Motor neuron (in vitro differentiated cells): ENCODE measurements around the gene SIM2. TPM values are rescaled to one million over a fixed set of nuclear protein-coding genes. Genes with fewer than 3 reads are reported as not detected.
"Not testable (repeated sequence)": the region's sequence is repeated elsewhere in the genome, so short reads cannot be mapped to it uniquely, and the experiment has no call there.

Source experiments
- ATAC-seq, 8 experiments: fragments of 200-7000 bp; cut with Tn5 transposase; replicated peaks in 6 of 8; 2 replicates each; pipeline ENCODE4 v1.8.0; 2021; ENCODE audit warnings: mild to moderate bottlenecking in 8 of 8, moderate library complexity in 8 of 8
- H3K27ac ChIP-seq, 2 donors: fragments of 250-450 bp; sonication (Bioruptor Pico); 2 replicates each; pipeline ENCODE4 v1.9.0; 2021; ENCODE audit warnings: antibody characterized with exemption in 2 of 2, mild to moderate bottlenecking in 2 of 2, moderate library complexity in 1 of 2
- H3K4me1 ChIP-seq, 2 donors: fragments of 250-450 bp; sonication (Bioruptor Pico); replicated peaks in 1 of 2; 2 replicates each; pipeline ENCODE4 v1.6.1; 2021; ENCODE audit warnings: antibody characterized with exemption in 2 of 2, mild to moderate bottlenecking in 2 of 2, moderate library complexity in 1 of 2
- H3K4me3 ChIP-seq, 5 donors: fragments of 250-450 bp; sonication (Bioruptor Pico); 2 replicates each; pipeline ENCODE4 v1.9.0; 2021; ENCODE audit warnings: antibody characterized with exemption in 5 of 5, mild to moderate bottlenecking in 5 of 5, moderate library complexity in 4 of 5
- WGBS, 10 experiments: fragments of 450-650 bp; shearing (Covaris generic); methylation state at CpG; one replicate each; pipeline ENCODE4 v1.0.0; 2022; 5-methylcytosine and 5-hydroxymethylcytosine counted together
- in situ Hi-C, 9 experiments: fragments of 400-800 bp; cut with MboI; loops; one replicate each; pipeline ENCODE4 v1.15.0; 2021; ENCODE audit warnings: low sequenced_read_pairs in 9 of 9, low pct_unique_long_range_greater_than_20kb in 2 of 9; ENCODE audit not compliant: unreplicated experiment in 9 of 9
- total RNA-seq, 8 experiments: library from RNA; unstranded; fragments of 300-600 nt; gene quantifications; 2 replicates each; pipeline versions ENCODE4 v1.2.3 to v1.2.4, GENCODE V29; 2022

The SIM2 gene, protein sequence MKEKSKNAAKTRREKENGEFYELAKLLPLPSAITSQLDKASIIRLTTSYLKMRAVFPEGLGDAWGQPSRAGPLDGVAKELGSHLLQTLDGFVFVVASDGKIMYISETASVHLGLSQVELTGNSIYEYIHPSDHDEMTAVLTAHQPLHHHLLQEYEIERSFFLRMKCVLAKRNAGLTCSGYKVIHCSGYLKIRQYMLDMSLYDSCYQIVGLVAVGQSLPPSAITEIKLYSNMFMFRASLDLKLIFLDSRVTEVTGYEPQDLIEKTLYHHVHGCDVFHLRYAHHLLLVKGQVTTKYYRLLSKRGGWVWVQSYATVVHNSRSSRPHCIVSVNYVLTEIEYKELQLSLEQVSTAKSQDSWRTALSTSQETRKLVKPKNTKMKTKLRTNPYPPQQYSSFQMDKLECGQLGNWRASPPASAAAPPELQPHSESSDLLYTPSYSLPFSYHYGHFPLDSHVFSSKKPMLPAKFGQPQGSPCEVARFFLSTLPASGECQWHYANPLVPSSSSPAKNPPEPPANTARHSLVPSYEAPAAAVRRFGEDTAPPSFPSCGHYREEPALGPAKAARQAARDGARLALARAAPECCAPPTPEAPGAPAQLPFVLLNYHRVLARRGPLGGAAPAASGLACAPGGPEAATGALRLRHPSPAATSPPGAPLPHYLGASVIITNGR
- total RNA-seq = 1 to 10 TPM in 6 of 8 experiments, under 1 TPM in 2; 0.36 to 9.5 (median 1.1) TPM

DNA sequence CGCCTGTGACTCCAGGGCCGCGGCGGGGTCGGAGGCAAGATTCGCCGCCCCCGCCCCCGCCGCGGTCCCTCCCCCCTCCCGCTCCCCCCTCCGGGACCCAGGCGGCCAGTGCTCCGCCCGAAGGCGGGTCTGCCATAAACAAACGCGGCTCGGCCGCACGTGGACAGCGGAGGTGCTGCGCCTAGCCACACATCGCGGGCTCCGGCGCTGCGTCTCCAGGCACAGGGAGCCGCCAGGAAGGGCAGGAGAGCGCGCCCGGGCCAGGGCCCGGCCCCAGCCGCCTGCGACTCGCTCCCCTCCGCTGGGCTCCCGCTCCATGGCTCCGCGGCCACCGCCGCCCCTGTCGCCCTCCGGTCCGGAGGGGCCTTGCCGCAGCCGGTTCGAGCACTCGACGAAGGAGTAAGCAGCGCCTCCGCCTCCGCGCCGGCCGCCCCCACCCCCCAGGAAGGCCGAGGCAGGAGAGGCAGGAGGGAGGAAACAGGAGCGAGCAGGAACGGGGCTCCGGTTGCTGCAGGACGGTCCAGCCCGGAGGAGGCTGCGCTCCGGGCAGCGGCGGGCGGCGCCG is at the start of gene SIM2:
Gene SIM2 (plus strand): TSS at position 135 of the 565 bp plus-strand sequence. CDS start 632 bp downstream, outside the sequence.
- in situ Hi-C loops = no loop called here
- 0 to 20% methylated on average over 1 to 4 of the region's 70 CpGs; no CpG with 5 or more reads in 8 of the 10 experiments for WGBS, 10 experiments
- peak within 1 kb of the TSS in 4 of 5 donors; percentile 10 to 33 (median 24) for H3K4me3 ChIP-seq
- peak; percentile 58 to 77 (median 70) for ATAC-seq
- H3K4me1 ChIP-seq = peaks cover 3 to 17% of the 10 kb centered on the region in 2 donors
- no peak within 1 kb of the TSS for H3K27ac ChIP-seq

DNA sequence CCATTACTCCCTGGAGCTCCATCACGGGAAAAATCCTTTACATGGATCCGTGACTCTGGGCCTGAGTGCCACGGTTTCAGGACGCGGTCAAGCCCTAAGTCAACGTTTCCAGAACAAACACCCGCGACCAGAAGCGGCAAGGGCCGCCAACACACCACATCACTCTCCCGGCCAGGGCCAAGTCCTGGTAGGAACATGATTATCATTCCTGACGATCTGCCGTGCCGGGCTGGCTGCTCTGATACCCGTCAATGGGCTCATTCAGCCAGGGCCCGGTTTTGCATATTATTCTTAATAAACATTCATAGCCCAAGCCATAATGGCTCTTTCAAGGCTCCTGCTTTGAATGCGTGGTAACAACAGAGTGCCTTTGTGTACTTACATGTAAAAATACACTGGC is 44.6 kb upstream of the SIM2 start:
- ATAC-seq = no peak
- no peak overlapping the region for H3K4me3 ChIP-seq
- in situ Hi-C loops = loop anchor here in 1 of 9 experiments (25.0 kb wide), 1 partner anchor 258 kb away; no protein-coding TSS in a partner anchor
- 41 to 96% (median 83%) methylated on average over 1 to 11 of the region's 17 CpGs; no CpG with 5 or more reads in 1 of the 10 experiments for WGBS, 10 experiments
- H3K27ac ChIP-seq = no peak overlapping the region
- no peaks in the 10 kb centered on the region for H3K4me1 ChIP-seq

- in situ Hi-C loops = loop anchor here in 1 of 9 experiments (25.0 kb wide), 1 partner anchor 257 kb away; no protein-coding TSS in a partner anchor
- Histone ChIP-seq H3K4me1 (no peaks in the 10 kb centered on the region), H3K27ac (no peak overlapping the region), H3K4me3 (no peak overlapping the region)
- ATAC-seq = no peak
- WGBS, 10 experiments = 14 to 100% (median 60%) methylated on average over 1 to 9 of the region's 10 CpGs; no CpG with 5 or more reads in 1 of the 10 experiments
Measured at GRCh38 chr21:36654796-36655325, 44.1 kb upstream of the SIM2 start.

DNA sequence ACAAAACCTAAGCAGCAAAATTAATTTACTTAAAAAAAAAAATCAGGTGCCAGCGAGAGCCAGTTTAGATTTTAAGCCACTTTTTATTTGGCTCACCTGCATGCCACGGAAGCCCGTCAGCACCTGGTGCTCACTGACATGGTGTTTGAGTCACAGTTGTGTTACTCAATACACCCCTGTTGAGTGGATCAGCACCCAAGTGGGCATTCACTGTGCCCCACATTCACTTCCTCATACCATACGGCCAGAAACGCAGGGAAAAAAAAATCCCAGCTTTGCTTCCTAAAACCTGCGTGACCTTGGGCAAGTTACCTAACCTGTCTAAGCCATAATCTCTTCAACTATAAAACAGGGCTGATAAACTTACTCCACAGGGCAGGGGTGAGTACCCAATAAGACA is 42.8 kb upstream of the SIM2 start:
- no peak overlapping the region for H3K27ac ChIP-seq
- 52 to 96% (median 82%) methylated on average over 2 to 6 of the region's 6 CpGs; no CpG with 5 or more reads in 1 of the 10 experiments for WGBS, 10 experiments
- H3K4me1 ChIP-seq = no peaks in the 10 kb centered on the region
- ATAC-seq = no peak
- in situ Hi-C loops = loop anchor here in 1 of 9 experiments (25.0 kb wide), 1 partner anchor 256 kb away; no protein-coding TSS in a partner anchor
- H3K4me3 ChIP-seq = no peak overlapping the region

DNA sequence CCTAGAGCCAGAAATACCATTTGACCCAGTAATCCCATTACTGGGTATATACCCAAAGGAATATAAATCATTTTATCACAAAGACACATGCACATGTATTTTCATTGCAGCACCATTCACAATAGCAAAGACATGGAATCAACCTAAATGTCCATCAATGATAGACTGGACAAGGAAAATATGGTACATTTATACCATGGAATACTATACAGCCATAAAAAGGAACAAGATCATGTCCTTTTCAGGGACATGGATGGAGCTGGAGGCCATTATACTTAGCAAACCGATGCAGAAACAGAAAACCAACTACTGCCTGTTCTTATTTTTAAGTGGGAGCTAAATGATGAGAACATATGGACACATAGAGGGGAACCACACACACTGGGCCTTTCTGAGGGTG is 41.6 kb upstream of the SIM2 start:
- not testable (repeated sequence) for ATAC-seq
- WGBS, 10 experiments = 0 to 33% (median 20%) methylated on average over 1 of the region's 1 CpG; no CpG with 5 or more reads in 5 of the 10 experiments
- in situ Hi-C loops = loop anchor here in 1 of 9 experiments (25.0 kb wide), 1 partner anchor 255 kb away; no protein-coding TSS in a partner anchor

GRCh38 chr21:36657999-36658398 is 40.9 kb upstream of the SIM2 start:
- WGBS, 10 experiments = 47 to 100% (median 81%) methylated on average over 2 to 4 of the region's 4 CpGs; no CpG with 5 or more reads in 2 of the 10 experiments
- no peak overlapping the region for H3K27ac ChIP-seq
- H3K4me3 ChIP-seq = no peak overlapping the region
- ATAC-seq = no peak
- in situ Hi-C loops = loop anchor here in 1 of 9 experiments (25.0 kb wide), 1 partner anchor 254 kb away; no protein-coding TSS in a partner anchor
- no peaks in the 10 kb centered on the region for H3K4me1 ChIP-seq

More for the DNA sequence above, 41.6 kb upstream of the SIM2 start:
- not testable (repeated sequence) for H3K27ac ChIP-seq, H3K4me3 ChIP-seq, H3K4me1 ChIP-seq

GRCh38 chr21:36658926-36659325 is 40.0 kb upstream of the SIM2 start:
- 0 to 76% (median 58%) methylated on average over 1 to 4 of the region's 5 CpGs; no CpG with 5 or more reads in 3 of the 10 experiments for WGBS, 10 experiments
- in situ Hi-C loops = loop anchor here in 1 of 9 experiments (25.0 kb wide), 1 partner anchor 253 kb away; no protein-coding TSS in a partner anchor

GRCh38 chr21:36661511-36662309 is 37.2 kb upstream of the SIM2 start:
- ATAC-seq = peak in 3 of 8 experiments; percentile 17 to 62 (median 25)
- 28 to 70% (median 53%) methylated on average over 2 to 11 of the region's 11 CpGs for WGBS, 10 experiments
- in situ Hi-C loops = loop anchor here in 1 of 9 experiments (25.0 kb wide), 1 partner anchor 251 kb away; no protein-coding TSS in a partner anchor

More at GRCh38 chr21:36658926-36659325, 40.0 kb upstream of the SIM2 start:
- peaks cover 3 to 6% of the 10 kb centered on the region in 2 donors for H3K4me1 ChIP-seq
- ATAC-seq = no peak
- no peak overlapping the region for H3K27ac ChIP-seq
- H3K4me3 ChIP-seq = no peak overlapping the region

GRCh38 chr21:36663033-36663855 is 35.7 kb upstream of the SIM2 start:
- peak in 4 of 8 experiments; percentile 24 to 41 (median 38) for ATAC-seq
- Histone ChIP-seq H3K4me1 (peaks cover 3 to 6% of the 10 kb centered on the region in 2 donors), H3K4me3 (no peak overlapping the region), H3K27ac (no peak overlapping the region)
- 4 to 63% (median 43%) methylated on average over 2 to 14 of the region's 18 CpGs; no CpG with 5 or more reads in 1 of the 10 experiments for WGBS, 10 experiments
- in situ Hi-C loops = loop anchor here in 1 of 9 experiments (25.0 kb wide), 1 partner anchor 249 kb away; no protein-coding TSS in a partner anchor

More at GRCh38 chr21:36661511-36662309, 37.2 kb upstream of the SIM2 start:
- peaks cover 3 to 6% of the 10 kb centered on the region in 2 donors for H3K4me1 ChIP-seq
- H3K4me3 ChIP-seq = no peak overlapping the region
- H3K27ac ChIP-seq = no peak overlapping the region

- Histone ChIP-seq H3K4me1 (peaks cover 3 to 6% of the 10 kb centered on the region in 2 donors), H3K27ac (no peak overlapping the region), H3K4me3 (no peak overlapping the region)
- ATAC-seq = no peak
- WGBS, 10 experiments = 62 to 100% (median 95%) methylated on average over 1 to 3 of the region's 9 CpGs; no CpG with 5 or more reads in 5 of the 10 experiments
- in situ Hi-C loops = loop anchor here in 1 of 9 experiments (25.0 kb wide), 1 partner anchor 248 kb away; no protein-coding TSS in a partner anchor
Measured at GRCh38 chr21:36664662-36664990, 34.3 kb upstream of the SIM2 start.

DNA sequence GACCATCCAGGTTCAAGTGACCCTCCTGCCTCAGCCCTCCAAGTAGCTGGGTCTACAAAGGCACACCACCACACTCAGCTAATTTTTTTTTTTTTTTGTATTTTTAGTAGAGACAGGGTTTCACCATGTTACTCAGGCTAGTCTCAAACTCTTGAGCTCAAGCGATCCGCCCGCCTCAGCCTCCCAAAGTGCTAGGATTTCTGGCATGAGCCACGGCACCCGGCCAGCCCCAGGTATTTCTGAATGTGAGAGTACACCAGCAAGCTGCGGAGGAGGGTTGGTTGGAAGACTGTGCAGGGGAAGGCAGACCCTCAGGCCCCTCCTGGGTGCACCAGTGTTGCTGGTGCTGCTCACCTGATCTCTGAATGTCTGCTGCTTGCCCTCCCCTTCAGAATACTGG is 33.1 kb upstream of the SIM2 start:
- no peak for ATAC-seq
- no peak overlapping the region for H3K4me3 ChIP-seq
- in situ Hi-C loops = loop anchor here in 1 of 9 experiments (25.0 kb wide), 1 partner anchor 246 kb away; no protein-coding TSS in a partner anchor
- peaks cover 3 to 10% of the 10 kb centered on the region in 2 donors for H3K4me1 ChIP-seq
- 88 to 100% (median 100%) methylated on average over 1 to 5 of the region's 6 CpGs; no CpG with 5 or more reads in 7 of the 10 experiments for WGBS, 10 experiments
- H3K27ac ChIP-seq = no peak overlapping the region
